ENCODE results near the gene LMBR1.

- TF ChIP-seq PKNOX1 (IDR thresholded peaks at IDR 0.05) = no peak
- TF ChIP-seq BHLHE40 (IDR thresholded peaks at IDR 0.05; ENCODE audit: borderline replicate concordance) = no peak
- TF ChIP-seq HDGF (IDR thresholded peaks at IDR 0.05; ENCODE audit: borderline replicate concordance) = no peak
- no peak for TF ChIP-seq ARNT (IDR thresholded peaks at IDR 0.05)
- no peak for TF ChIP-seq FOXA1 (IDR thresholded peaks at IDR 0.05)
- no peak for TF ChIP-seq NFRKB (IDR thresholded peaks at IDR 0.05)
- no peak for TF ChIP-seq SP1 (IDR thresholded peaks at IDR 0.05)
Measured at GRCh38 chr7:156703773-156704482, 189.1 kb downstream of the LMBR1 start.
